Endothelial cell of umbilical vein (primary cell): ENCODE measurements around the gene ANKRD28. TPM values are rescaled to one million over a fixed set of nuclear protein-coding genes. Genes with fewer than 3 reads are reported as not detected.

Experiments used
- BruUV-seq: library from RNA; stranded (reverse); fragments of 400-500 nt; replicated peaks from 2 replicates; lab custom pipeline; 2021; lab: Mats Ljungman, UMichigan
- CTCF ChIA-PET: fragments of 300-600, 350-600 bp; sonication (Branson Sonifier 250); formaldehyde crosslinking; loops from one replicate; lab custom pipeline; 2021; ENCODE audit warnings: antibody characterized with exemption, inconsistent platforms; lab: Charles Lee
- POLR2A ChIA-PET: fragments of 300-600, 350-600 bp; sonication (Branson Sonifier 250); formaldehyde crosslinking; loops from one replicate; lab custom pipeline; 2021; ENCODE audit warnings: antibody characterized with exemption, inconsistent platforms; lab: Charles Lee
- DNase-seq: peaks from one replicate; pipeline ENCODE4 v3.0.0-alpha.2; 2011; ENCODE audit warnings: low read depth, low spot score
- FAIRE-seq: peaks from 2 replicates; lab custom pipeline; 2011; peaks lifted over from hg19 to GRCh38; lab: Jason Lieb, UNC
- H2AFZ ChIP-seq: 2 replicates; pipeline ENCODE4 v1.6.0; 2012; ENCODE audit warnings: low read depth, low read length, control low read depth, inconsistent platforms
- H3K27ac ChIP-seq: 2 replicates; pipeline ENCODE4 v1.5.1; 2011; ENCODE audit warnings: low read depth, mild to moderate bottlenecking, control low read depth, low read length, moderate library complexity; ENCODE audit not compliant: insufficient read depth
- H3K27me3 ChIP-seq, 2 experiments: 2 replicates each; pipeline versions ENCODE4 v1.6.0 to v1.6.1; 2011; ENCODE audit warnings: low read length in 2 of 2, mixed read lengths in 1 of 2; ENCODE audit not compliant: control insufficient read depth in 2 of 2, insufficient read depth in 2 of 2
- H3K36me3 ChIP-seq, 2 experiments: 2 replicates in 1 of 2; 3 replicates in 1 of 2; pipeline ENCODE4 v1.5.1; 2011; ENCODE audit warnings: low read length in 2 of 2, mild to moderate bottlenecking in 1 of 2, moderate library complexity in 1 of 2; ENCODE audit not compliant: control insufficient read depth in 2 of 2, insufficient read depth in 2 of 2; ENCODE audit errors: extremely low read depth in 1 of 2
- H3K4me1 ChIP-seq: 3 replicates; pipeline ENCODE4 v1.5.1; 2011; ENCODE audit warnings: mild to moderate bottlenecking, low read length; ENCODE audit not compliant: control insufficient read depth, insufficient read depth; ENCODE audit errors: extremely low read depth
- H3K4me2 ChIP-seq: 2 replicates; pipeline ENCODE4 v1.6.1; 2011; ENCODE audit warnings: low read length, control low read depth, mixed read lengths; ENCODE audit not compliant: insufficient read depth
- H3K4me3 ChIP-seq, 3 experiments: fragments of 200-600 bp in 1 of 3; sonication (generic), shearing (Covaris generic) in 1 of 3; replicated peaks in 1 of 3; 2 replicates each; pipeline ENCODE4 v1.5.1; 2011 to 2016; ENCODE audit warnings: control low read depth in 3 of 3, low read length in 3 of 3, mild to moderate bottlenecking in 2 of 3, inconsistent platforms in 1 of 3, low read depth in 1 of 3, moderate library complexity in 1 of 3; ENCODE audit not compliant: insufficient read depth in 1 of 3
- H3K79me2 ChIP-seq: 2 replicates; pipeline ENCODE4 v1.6.0; 2012; ENCODE audit warnings: low read length, inconsistent platforms; ENCODE audit not compliant: control insufficient read depth, insufficient read depth
- H3K9ac ChIP-seq: replicated peaks from 2 replicates; pipeline ENCODE3; 2011; ENCODE audit warnings: low read length, control low read depth; ENCODE audit not compliant: insufficient read depth; ENCODE audit errors: extremely low read depth
- H3K9me1 ChIP-seq: replicated peaks from 3 replicates; pipeline ENCODE4 v1.6.0; 2011; ENCODE audit warnings: mild to moderate bottlenecking, low read length; ENCODE audit not compliant: control insufficient read depth, insufficient read depth; ENCODE audit errors: extremely low read depth
- H3K9me3 ChIP-seq: replicated peaks from 2 replicates; pipeline ENCODE4 v1.5.1; 2012; ENCODE audit warnings: low read length, inconsistent platforms; ENCODE audit not compliant: control insufficient read depth, insufficient read depth
- H4K20me1 ChIP-seq: replicated peaks from 2 replicates; pipeline ENCODE3; 2011; ENCODE audit warnings: mild to moderate bottlenecking, low read length; ENCODE audit not compliant: control insufficient read depth, insufficient read depth; ENCODE audit errors: extremely low read depth
- JUN ChIP-seq: IDR thresholded peaks from 2 replicates; pipeline ENCODE4 v1.6.1; 2011; ENCODE audit warnings: borderline replicate concordance, low read depth; ENCODE audit not compliant: insufficient read length, insufficient read depth
- MAX ChIP-seq: IDR thresholded peaks from 2 replicates; pipeline ENCODE4 v1.6.1; 2011; ENCODE audit not compliant: insufficient read depth, insufficient read length
- MYC ChIP-seq: IDR thresholded peaks from one replicate; pipeline ENCODE4 v1.6.1; 2011; ENCODE audit warnings: mild to moderate bottlenecking, low read depth, low read length
- POLR2A ChIP-seq: IDR thresholded peaks from 2 replicates; pipeline ENCODE4 v1.6.1; 2012; ENCODE audit warnings: low read depth, mild to moderate bottlenecking, control low read depth, low read length
- POLR2AphosphoS5 ChIP-seq: IDR thresholded peaks from 2 replicates; pipeline ENCODE4 v1.6.1; 2012; ENCODE audit warnings: low read depth, mild to moderate bottlenecking, control low read depth, low read length, moderate library complexity; ENCODE audit not compliant: insufficient read depth
- dilution Hi-C: fragments of 300-500 bp; cut with MboI; formaldehyde crosslinking; loops from one replicate; pipeline ENCODE4 v1.15.0; 2019; ENCODE audit warnings: low sequenced_read_pairs; ENCODE audit not compliant: extremely low pct_ligation_motif_present
- intact Hi-C: fragments of 100-400 bp; cut with micrococcal nuclease; formaldehyde crosslinking; loops from one replicate; pipeline ENCODE4 v1.10.0; 2022
- polyA plus RNA-seq, 4 experiments: library from polyadenylated mRNA; depleted of rRNA in 3 of 4; stranded (reverse) in 3 of 4; unstranded in 1 of 4; fragments of >200 nt; gene quantifications; 2 replicates each; pipeline versions ENCODE4 v1.2.1 to v1.2.3, GENCODE V29; 2011 to 2012; ENCODE audit warnings: missing spikeins in 1 of 4
- total RNA-seq: library from RNA; stranded (reverse); gene quantifications from 2 replicates; pipeline ENCODE4 v1.2.3, GENCODE V29; 2021

Gene ANKRD28
- total and polyA plus RNA-seq, 2 donors (not counting 3 experiments of a cell fraction or from before 2014, with no cell fraction given): 36.7 to 97.3 TPM

DNA sequence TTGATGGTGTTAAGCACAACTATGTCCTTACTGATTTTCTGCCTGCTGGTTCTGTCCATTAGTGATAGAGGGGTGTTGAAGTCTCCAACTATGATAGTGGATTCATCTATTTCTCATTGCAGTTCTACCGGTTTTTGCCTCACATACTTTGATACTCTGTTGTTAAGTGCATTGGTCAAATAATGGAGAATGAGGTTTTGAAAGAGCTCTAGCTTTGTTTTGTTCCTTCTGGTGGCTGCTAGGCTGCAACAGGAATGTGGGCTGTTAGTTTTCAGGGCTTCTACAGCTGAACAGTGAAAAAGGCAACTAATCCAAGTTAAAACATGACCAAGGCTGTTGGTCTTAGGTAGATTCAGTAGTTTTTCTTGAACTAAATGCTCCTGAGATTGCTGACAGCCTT lies 133.6 kb downstream of the ANKRD28 start:
- Histone ChIP-seq H3K4me2 (no peak overlapping the region), H3K9me1 (no peaks in the 10 kb centered on the region), H3K9me3 (no peaks in the 10 kb centered on the region), H3K27me3 (no peaks in the 10 kb centered on the region), H3K36me3 (peaks cover 0 to 2% of the 10 kb centered on the region in 2 experiments), H2AFZ (no peak overlapping the region), H3K27ac (no peak overlapping the region), H3K9ac (no peak overlapping the region), H3K4me3 (no peak overlapping the region), H3K4me1 (no peaks in the 10 kb centered on the region), H4K20me1 (no peaks in the 10 kb centered on the region), H3K79me2 (no peaks in the 10 kb centered on the region)
- FAIRE-seq (no peak), DNase-seq (no peak)
- intact Hi-C loops (no loop called here), dilution Hi-C loops (no loop called here)
- ChIA-PET CTCF (interaction anchor here (0.8 to 1.0 kb wide), 2 partner anchors 12 to 34 kb away, joined by 3 read pairs; no protein-coding TSS in a partner anchor), POLR2A (interaction anchor here (0.6 kb wide), 2 partner anchors 24 to 197 kb away, joined by 3 read pairs; no protein-coding TSS in a partner anchor)
- TF ChIP-seq POLR2AphosphoS5: peak; percentile 15
- no peak for TF ChIP-seq MYC
- BruUV-seq: no TSS peak

- H4K20me1 ChIP-seq: no peaks in the 10 kb centered on the region
- intact Hi-C loops (no loop called here), dilution Hi-C loops (no loop called here)
- H3K79me2 ChIP-seq: no peaks in the 10 kb centered on the region
- no peak overlapping the region for H3K4me2 ChIP-seq
- POLR2A ChIA-PET: no interaction called here
- no peaks in the 10 kb centered on the region for H3K9me1 ChIP-seq
- DNase-seq (no peak), FAIRE-seq (no peak)
- CTCF ChIA-PET: interaction anchor here (1.4 kb wide), 1 partner anchor 29 kb away, joined by 4 read pairs; no protein-coding TSS in a partner anchor
- H3K27ac ChIP-seq: no peak overlapping the region
- no peaks in the 10 kb centered on the region for H3K36me3 ChIP-seq
- H3K4me3 ChIP-seq: no peak overlapping the region
- no TSS peak for BruUV-seq
- H3K27me3 ChIP-seq: no peaks in the 10 kb centered on the region
- H3K9me3 ChIP-seq: no peaks in the 10 kb centered on the region
- no peak overlapping the region for H2AFZ ChIP-seq
- no peaks in the 10 kb centered on the region for H3K4me1 ChIP-seq
- H3K9ac ChIP-seq: no peak overlapping the region
- TF ChIP-seq MAX (no peak), POLR2A (no peak), MYC (no peak), POLR2AphosphoS5 (no peak), JUN (no peak)
These were observed 137.5 kb downstream of the ANKRD28 start for GRCh38 chr3:15660055-15660935.
